ENCODE results near the gene LMF1. TPM values are rescaled to one million over a fixed set of nuclear protein-coding genes. Genes with fewer than 3 reads are reported as not detected.

Gene LMF1
- total RNA-seq, 2 donors from 2014 or later: 86.1 to 87.5 TPM

- Histone ChIP-seq H3K27me3 (replicated peaks; ENCODE audit: insufficient read depth) (no peaks in the 10 kb centered on the region), H3K4me1 (replicated peaks) (no peaks in the 10 kb centered on the region), H3K27ac (no peak overlapping the region), H3K36me3 (no peaks in the 10 kb centered on the region), H3K9me3 (no peaks in the 10 kb centered on the region), H3K4me3 (no peak overlapping the region)
- no peak for DNase-seq (ENCODE audit: low spot score)
- WGBS: 96% methylated on average over 9 of the region's 12 CpGs
- intact Hi-C loops (cut with DNase I): no loop called here
- TF ChIP-seq POLR2AphosphoS5 (IDR thresholded peaks at IDR 0.05) (no peak), CTCF (IDR thresholded peaks at IDR 0.05) (no peak), POLR2A (IDR thresholded peaks at IDR 0.05) (no peak)
Observed at GRCh38 chr16:856101-856500, 114.7 kb downstream of the LMF1 start.

GRCh38 chr16:855471-855870 lies 115.3 kb downstream of the LMF1 start:
- no peaks in the 10 kb centered on the region for H3K27me3 ChIP-seq (replicated peaks; ENCODE audit: insufficient read depth)
- no peaks in the 10 kb centered on the region for H3K4me1 ChIP-seq (replicated peaks)
- intact Hi-C loops (cut with DNase I): no loop called here
- H3K36me3 ChIP-seq: no peaks in the 10 kb centered on the region
- DNase-seq (ENCODE audit: low spot score): no peak
- H3K4me3 ChIP-seq: no peak overlapping the region
- 92% methylated on average over 13 of the region's 13 CpGs for WGBS
- H3K9me3 ChIP-seq: no peaks in the 10 kb centered on the region
- TF ChIP-seq POLR2A (IDR thresholded peaks at IDR 0.05) (no peak), CTCF (IDR thresholded peaks at IDR 0.05) (no peak), POLR2AphosphoS5 (IDR thresholded peaks at IDR 0.05) (no peak)
- H3K27ac ChIP-seq: no peak overlapping the region

GRCh38 chr16:854808-855410 lies 115.9 kb downstream of the LMF1 start:
- TF ChIP-seq POLR2A (IDR thresholded peaks at IDR 0.05) (no peak), CTCF (IDR thresholded peaks at IDR 0.05) (no peak), POLR2AphosphoS5 (IDR thresholded peaks at IDR 0.05) (no peak)
- intact Hi-C loops (cut with DNase I): no loop called here
- 82% methylated on average over 23 of the region's 23 CpGs for WGBS
- H3K36me3 ChIP-seq: no peaks in the 10 kb centered on the region
- no peak overlapping the region for H3K4me3 ChIP-seq
- no peaks in the 10 kb centered on the region for H3K4me1 ChIP-seq (replicated peaks)
- H3K9me3 ChIP-seq: no peaks in the 10 kb centered on the region
- H3K27ac ChIP-seq: no peak overlapping the region
- DNase-seq (ENCODE audit: low spot score): no peak
- H3K27me3 ChIP-seq (replicated peaks; ENCODE audit: insufficient read depth): no peaks in the 10 kb centered on the region

- H3K27me3 ChIP-seq (replicated peaks; ENCODE audit: insufficient read depth): no peaks in the 10 kb centered on the region
- no peak overlapping the region for H3K27ac ChIP-seq
- no peak overlapping the region for H3K4me3 ChIP-seq
- H3K36me3 ChIP-seq: no peaks in the 10 kb centered on the region
- intact Hi-C loops (cut with DNase I): no loop called here
- H3K9me3 ChIP-seq: no peaks in the 10 kb centered on the region
- TF ChIP-seq POLR2A (IDR thresholded peaks at IDR 0.05) (no peak), CTCF (IDR thresholded peaks at IDR 0.05) (no peak), POLR2AphosphoS5 (IDR thresholded peaks at IDR 0.05) (no peak)
- no peaks in the 10 kb centered on the region for H3K4me1 ChIP-seq (replicated peaks)
- no peak for DNase-seq (ENCODE audit: low spot score)
- 91% methylated on average over 31 of the region's 31 CpGs for WGBS
Observed at GRCh38 chr16:853981-854807, 116.6 kb downstream of the LMF1 start.

- intact Hi-C loops (cut with DNase I): no loop called here
- Histone ChIP-seq H3K4me1 (replicated peaks) (no peaks in the 10 kb centered on the region), H3K27ac (no peak overlapping the region), H3K27me3 (replicated peaks; ENCODE audit: insufficient read depth) (no peaks in the 10 kb centered on the region), H3K9me3 (no peaks in the 10 kb centered on the region), H3K4me3 (no peak overlapping the region), H3K36me3 (no peaks in the 10 kb centered on the region)
- no peak for TF ChIP-seq POLR2A (IDR thresholded peaks at IDR 0.05)
- TF ChIP-seq CTCF (IDR thresholded peaks at IDR 0.05): no peak
- no peak for TF ChIP-seq POLR2AphosphoS5 (IDR thresholded peaks at IDR 0.05)
- no peak for DNase-seq (ENCODE audit: low spot score)
- WGBS: 81% methylated on average over 11 of the region's 11 CpGs
Observed at GRCh38 chr16:853306-853705, 117.5 kb downstream of the LMF1 start.

Measured in prostate gland (tissue), 2 donors.